HL-60/S4 treated with phorbol 12-myristate 13-acetate at 8.2 ng/mL for 4 days and 3 days (cell line): ENCODE data around the gene DNPEP.

ENCODE experiments used
- in situ Hi-C: fragments of 300-500 bp; cut with MboI; formaldehyde crosslinking; loops from 2 replicates; pipeline ENCODE4 v1.15.0; 2022; ENCODE audit warnings: low sequenced_read_pairs

DNPEP gene

DNA sequence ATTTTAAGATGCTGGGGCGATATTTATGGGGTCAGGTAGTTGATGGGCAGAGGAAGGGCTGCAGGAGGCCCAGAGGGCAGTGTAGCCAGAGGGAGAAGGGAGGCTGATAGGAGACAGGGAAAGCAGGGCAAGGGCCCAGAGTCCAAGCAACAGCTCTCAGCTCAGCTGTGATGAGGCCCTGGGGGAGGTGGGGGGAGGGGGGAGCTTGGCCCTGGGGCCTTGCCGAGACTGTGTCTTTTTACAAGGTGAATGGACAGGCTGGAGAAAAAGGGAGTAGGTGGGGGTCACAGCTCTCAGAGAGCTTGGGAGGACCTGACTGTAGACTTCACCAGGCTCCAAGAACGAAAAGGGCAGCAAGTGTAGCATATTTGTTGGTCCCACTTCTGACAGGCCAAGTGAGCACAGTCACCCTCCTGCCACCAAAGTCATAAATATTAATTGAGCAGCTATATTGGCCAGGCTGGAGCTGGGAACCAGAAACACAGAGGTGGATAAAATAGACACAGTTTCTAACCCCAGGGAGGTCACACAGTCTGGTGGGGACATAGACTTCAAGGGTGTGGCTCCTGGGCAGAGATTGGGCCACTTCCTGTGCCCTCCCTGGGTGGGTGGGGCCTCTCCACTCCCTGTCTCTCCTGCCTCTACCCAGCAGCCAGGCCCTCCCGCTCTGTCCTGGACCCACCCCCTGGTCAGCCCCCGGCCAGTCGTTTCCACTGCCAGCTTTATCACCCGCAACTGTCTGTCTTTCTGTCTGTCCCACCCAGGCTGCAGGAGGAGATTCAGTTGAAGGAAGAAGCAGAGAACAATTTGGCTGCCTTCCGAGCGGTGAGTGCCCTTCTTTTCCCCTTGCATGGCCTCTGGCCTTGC, 31.9 kb upstream of the DNPEP start:
- in situ Hi-C loops, result no loop called here

DNA sequence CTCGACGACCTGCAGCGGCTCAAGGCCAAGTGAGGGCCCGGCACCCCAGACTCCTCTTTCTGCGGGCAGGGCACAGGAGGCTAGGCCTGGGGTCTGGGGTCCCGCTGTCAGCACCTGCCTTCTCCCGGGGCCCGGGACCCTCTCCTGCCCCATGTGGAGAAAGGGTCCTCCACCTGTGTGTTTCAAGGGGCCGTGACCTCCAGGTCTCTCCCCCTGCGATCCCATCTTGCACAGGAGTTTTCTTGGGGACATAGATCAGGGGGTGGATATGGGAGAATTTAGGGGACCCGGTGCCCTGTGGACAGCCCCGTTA, 31.3 kb upstream of the DNPEP start:
- in situ Hi-C loops, result no loop called here

DNA sequence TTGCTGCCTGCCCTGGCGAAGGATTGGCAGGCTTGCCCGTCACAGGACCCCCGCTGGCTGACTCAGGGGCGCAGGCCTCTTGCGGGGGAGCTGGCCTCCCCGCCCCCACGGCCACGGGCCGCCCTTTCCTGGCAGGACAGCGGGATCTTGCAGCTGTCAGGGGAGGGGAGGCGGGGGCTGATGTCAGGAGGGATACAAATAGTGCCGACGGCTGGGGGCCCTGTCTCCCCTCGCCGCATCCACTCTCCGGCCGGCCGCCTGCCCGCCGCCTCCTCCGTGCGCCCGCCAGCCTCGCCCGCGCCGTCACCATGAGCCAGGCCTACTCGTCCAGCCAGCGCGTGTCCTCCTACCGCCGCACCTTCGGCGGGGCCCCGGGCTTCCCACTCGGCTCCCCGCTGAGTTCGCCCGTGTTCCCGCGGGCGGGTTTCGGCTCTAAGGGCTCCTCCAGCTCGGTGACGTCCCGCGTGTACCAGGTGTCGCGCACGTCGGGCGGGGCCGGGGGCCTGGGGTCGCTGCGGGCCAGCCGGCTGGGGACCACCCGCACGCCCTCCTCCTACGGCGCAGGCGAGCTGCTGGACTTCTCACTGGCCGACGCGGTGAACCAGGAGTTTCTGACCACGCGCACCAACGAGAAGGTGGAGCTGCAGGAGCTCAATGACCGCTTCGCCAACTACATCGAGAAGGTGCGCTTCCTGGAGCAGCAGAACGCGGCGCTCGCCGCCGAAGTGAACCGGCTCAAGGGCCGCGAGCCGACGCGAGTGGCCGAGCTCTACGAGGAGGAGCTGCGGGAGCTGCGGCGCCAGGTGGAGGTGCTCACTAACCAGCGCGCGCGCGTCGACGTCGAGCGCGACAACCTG, 30.7 kb upstream of the DNPEP start, which contains the start of gene DES:
Gene DES (plus strand): TSS at position 223 of the 857 bp plus-strand sequence. CDS start 86 bp downstream, at position 309.
- in situ Hi-C loops, result no loop called here

DNA sequence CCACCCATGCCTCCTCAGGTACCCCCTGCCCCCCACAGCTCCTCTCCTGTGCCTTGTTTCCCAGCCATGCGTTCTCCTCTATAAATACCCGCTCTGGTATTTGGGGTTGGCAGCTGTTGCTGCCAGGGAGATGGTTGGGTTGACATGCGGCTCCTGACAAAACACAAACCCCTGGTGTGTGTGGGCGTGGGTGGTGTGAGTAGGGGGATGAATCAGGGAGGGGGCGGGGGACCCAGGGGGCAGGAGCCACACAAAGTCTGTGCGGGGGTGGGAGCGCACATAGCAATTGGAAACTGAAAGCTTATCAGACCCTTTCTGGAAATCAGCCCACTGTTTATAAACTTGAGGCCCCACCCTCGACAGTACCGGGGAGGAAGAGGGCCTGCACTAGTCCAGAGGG, 29.7 kb upstream of the DNPEP start:
- in situ Hi-C loops, result no loop called here

DNA sequence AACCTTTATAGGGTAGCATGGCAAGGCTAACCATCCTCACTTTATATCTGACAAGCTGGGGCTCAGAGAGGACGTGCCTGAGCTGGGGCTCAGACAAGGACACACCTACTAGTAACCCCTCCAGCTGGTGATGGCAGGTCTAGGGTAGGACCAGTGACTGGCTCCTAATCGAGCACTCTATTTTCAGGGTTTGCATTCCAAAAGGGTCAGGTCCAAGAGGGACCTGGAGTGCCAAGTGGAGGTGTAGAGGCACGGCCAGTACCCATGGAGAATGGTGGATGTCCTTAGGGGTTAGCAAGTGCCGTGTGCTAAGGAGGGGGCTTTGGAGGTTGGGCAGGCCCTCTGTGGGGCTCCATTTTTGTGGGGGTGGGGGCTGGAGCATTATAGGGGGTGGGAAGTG, 29.2 kb upstream of the DNPEP start:
- in situ Hi-C loops, result no loop called here

DNA sequence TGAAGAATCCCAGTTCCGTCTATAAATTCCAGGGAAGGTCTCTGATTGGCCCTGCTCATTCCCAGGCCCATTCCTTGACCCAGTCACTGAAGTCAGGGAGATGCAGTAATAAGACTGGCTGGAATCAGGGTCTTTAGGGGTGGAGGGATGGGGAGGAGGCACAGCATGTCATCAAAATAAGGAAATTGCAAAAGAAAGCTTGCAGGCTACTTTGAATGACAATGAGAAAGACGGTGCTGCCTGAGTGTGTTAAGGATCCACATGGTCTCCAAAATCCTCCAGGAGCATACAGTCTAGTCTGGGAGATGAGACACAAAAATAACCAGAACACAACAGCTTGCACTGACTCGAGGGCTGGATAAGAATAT, 28.5 kb upstream of the DNPEP start:
- in situ Hi-C loops, result no loop called here

DNA sequence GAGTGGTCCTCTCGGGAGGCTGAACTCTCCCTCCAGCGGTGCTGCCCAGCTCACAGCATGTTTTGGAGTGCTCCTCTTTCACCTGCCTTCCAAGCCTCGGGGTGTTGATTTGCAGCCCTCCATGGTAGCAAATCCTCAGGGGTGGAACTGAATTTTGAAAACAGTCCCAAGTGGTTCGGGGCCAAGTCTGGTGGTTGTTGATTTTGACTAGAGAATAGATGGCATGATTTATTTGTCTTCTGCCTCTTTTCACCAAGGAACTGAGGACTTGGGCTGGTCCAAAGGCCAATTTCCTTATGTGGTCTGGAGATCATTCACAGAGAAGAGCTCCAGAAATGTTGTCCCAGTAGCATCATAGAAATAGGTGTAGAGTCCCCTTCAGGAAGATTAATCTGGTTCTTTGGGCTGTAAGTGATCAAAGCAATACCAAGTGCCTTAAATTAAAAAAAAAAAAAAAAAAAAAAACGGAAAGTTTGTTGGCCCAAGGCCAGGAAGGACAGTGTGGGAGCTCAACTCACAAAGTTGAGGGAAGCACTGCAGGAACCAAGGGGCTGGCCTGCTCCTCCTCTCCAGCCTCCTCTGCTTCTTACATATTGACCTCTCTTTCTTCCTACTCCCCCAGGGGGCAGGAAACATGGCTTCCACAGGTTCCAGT, 28.0 kb upstream of the DNPEP start:
- in situ Hi-C loops, result no loop called here

DNA sequence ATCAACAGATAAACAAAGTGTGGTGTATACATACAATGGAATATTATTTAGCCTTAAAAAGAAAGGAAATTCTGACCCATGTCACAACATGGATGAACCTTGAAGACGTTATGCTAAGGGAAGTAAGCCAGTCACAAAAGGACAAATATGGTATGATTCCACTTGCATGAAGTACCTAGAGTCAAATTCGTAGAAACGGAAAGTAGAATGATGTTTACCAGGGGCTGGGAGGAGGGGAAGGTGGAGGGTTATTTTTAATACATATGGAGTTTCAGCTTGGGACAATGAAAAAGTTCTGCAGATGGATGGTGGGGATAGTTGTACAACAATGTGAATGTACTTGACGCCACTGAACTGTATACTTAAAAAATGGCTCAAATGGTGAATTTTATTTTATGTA, 27.1 kb upstream of the DNPEP start:
- in situ Hi-C loops, result no loop called here

DNA sequence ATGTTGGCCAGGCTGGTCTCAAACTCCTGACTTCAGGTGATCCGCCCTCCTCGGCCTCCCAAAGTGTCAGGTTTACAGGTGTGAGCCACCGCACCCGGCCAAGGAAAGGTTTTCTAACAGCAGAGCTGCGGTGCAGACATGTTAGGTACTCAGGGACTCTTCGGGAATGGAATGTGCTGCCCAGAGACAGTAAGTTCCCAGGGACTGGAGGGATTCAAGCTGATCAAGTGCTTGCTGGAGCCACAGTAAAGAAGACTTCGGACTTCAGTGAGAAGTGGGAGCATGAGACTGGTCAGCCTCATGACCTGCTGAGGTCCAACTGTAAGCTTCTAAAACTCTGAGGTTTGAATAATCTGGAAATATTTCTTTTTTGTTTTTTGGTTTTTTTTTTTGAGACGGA, 22.7 kb upstream of the DNPEP start:
- in situ Hi-C loops, result no loop called here

DNA sequence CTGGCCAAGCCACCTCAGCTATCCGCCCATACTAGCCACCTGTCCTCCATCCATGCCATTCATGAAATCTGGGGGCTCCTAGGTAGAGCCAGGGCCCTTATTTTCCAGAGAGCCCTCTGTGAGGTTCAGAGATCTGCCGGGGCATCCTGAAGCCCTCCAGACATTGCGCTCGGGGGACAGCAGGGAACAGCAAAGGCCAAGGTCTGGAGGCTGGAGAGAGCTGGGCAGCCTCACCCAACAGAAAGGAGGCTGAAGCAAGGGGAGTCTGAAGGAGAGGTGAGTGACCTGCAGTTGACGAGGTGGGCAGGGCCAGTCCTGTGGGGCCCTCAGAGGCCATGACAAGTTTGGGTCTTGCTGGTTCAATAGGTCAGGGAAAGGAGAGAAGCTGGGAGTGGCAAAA, 21.9 kb upstream of the DNPEP start:
- in situ Hi-C loops, result loop anchor here (10.0 kb wide), 1 partner anchor 115 kb away; no protein-coding TSS in a partner anchor

DNA sequence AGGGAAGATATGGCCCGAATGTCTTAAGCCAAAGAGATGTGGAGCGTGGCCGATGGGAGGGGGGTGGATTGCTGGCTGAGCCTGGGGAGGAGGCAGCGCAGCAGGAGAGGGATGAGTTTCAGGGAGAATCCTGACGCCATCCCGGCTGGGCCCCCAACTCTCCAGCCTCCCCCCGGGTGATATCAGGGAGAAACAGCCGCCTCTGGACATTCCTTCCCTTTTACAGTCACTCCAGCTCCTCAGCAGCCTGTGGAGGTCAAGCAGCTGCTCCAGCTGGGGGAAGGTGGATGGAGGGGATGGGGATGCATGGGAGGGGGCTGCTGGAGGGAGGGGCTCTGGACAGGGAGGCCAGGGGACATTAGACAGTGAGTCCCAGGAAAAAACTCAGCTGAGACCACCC, 20.9 kb upstream of the DNPEP start:
- in situ Hi-C loops, result loop anchor here (10.0 kb wide), 1 partner anchor 116 kb away; no protein-coding TSS in a partner anchor

DNA sequence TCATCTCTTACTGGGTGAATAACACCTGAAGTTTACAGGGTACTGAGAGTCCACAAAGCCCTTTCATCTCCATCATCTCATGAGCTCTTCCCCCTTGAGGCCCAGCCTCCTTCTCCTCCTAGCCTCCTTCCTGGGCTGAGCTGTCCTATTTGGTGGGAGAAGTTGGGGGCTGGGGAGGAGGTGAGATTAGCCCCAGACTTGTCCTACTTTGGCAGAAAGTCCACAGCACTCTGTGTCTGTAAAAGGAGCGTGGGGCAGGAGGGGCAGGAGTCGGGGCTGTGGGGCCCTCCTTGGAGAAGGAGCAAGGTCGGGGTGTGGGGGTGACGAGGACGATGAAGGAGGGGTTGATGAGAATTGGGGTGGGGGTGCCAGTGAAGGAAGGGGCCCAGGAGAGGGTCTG, 20.5 kb upstream of the DNPEP start:
- in situ Hi-C loops, result loop anchor here (10.0 kb wide), 1 partner anchor 117 kb away; no protein-coding TSS in a partner anchor

DNA sequence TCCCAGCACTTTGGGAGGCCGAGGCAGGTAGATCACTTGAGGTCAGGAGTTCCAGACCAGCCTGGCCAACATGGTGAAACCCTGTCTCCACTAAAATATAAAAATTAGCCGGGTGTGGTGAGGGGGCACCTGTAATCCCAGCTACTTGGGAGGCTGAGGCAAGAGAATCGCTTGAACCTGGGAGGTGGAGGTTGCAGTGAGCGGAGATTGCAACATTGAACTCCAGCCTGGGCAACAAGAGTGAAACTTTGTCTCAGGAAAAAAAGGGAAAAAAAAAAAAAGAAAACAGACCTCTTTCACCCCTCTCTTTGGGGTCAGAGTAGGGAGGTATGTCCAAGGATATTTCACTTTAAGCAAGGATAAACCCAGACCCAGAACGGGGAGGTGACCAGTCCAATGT, 19.6 kb upstream of the DNPEP start:
- in situ Hi-C loops, result loop anchor here (10.0 kb wide), 1 partner anchor 117 kb away; no protein-coding TSS in a partner anchor

DNA sequence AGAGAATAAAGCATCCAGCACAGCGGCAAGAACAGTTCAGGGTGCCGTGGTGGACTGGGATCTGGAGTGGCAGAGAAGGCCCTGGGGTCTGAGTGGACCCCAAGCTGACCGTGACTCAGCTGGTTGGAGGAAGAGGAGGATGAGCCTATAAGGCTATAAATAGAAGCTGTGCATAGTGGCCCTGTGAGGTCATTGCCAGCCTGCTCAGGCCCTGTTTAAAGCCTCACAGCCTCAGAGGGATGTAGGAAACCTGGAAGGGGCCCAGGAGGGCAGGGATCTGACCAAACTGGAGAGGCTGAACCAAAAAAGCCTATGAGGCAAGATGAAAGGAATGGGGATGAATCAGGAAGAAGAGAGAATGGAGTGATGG, 19.1 kb upstream of the DNPEP start:
- in situ Hi-C loops, result loop anchor here (10.0 kb wide), 1 partner anchor 118 kb away; no protein-coding TSS in a partner anchor

DNA sequence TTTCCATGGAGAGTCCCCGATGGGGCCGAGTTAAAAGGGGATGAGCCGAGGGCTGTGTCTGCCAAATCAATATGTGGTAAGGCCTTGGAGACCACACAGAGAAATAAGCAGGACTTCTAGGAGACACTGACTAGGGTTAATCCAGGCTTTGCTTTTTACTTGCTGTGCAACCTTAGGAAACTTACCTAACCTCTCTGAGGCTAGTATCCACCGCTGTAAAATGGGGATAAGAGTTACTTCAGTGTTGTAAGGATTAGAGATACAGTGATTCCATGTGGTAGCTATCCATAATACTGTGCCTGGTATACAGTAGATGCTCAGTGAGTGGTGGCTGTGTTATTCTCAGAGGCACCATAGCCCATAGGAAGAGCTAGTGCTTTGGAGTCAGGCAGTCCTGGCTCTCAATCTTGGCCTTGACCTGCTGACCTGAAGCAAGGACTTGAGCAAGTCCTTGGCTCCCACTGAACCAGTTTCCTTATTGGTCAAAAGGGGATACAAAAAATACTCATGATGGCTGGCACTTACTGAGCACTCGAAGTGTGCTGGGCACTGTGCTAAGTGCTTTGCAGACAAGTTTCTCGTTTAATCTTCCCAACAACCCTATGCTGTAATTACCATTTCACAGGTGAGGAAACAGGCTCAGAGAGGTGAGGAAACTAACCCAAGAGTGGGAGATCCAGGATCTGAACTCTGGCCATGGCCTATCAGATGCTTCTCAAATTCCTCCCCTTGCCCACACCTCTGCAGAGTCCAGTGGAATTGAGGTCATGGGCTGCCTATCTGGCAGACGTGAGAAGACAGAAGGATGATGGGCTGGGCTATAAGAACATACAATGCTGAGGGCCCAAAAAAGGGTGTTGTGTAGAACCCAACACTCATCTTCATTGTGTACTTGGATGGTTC, 18.5 kb upstream of the DNPEP start:
- in situ Hi-C loops, result loop anchor here (10.0 kb wide), 1 partner anchor 119 kb away; no protein-coding TSS in a partner anchor

DNA sequence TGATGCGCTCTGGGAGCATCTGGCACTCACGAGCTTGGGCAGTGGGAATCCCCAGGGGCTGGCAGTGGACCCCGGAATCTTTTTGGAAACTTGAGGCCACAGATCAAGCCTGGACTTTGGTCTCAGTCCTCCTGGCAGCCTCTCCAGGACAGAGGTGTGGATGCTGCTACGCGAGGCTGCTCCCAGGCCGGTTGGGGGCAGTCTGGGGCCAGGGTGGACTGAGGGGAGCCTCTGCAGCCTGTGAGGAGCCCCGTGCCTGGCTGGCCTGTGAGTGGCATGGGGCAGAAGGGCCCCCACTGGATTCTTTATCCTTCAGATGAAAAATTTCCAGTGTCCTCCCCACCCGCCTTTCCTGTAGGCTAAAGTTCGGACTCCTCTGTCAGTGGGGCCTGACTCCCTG, 17.7 kb upstream of the DNPEP start:
- in situ Hi-C loops, result loop anchor here (10.0 kb wide), 1 partner anchor 119 kb away; no protein-coding TSS in a partner anchor

DNA sequence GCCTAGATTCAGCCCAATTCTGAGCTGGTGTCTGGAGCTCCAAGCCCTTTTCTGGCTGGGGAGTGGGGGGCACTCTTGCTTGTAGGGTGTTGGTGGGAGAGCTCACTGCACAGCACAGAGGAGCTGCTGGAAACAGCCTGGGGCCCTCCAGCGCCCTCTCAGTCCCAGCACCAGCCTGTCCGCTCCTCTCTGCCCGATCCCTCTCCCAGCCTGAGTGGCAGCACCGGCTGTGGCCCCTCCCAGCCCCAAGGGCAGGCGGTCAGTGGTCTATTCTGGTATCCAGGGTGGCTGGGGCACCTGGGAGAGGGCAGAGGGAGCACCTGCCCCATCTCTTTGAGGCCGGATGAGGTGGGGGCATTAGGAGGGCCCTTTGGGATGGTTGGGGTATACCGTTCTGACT, 17.2 kb upstream of the DNPEP start:
- in situ Hi-C loops, result loop anchor here (10.0 kb wide), 1 partner anchor 120 kb away; no protein-coding TSS in a partner anchor

DNA sequence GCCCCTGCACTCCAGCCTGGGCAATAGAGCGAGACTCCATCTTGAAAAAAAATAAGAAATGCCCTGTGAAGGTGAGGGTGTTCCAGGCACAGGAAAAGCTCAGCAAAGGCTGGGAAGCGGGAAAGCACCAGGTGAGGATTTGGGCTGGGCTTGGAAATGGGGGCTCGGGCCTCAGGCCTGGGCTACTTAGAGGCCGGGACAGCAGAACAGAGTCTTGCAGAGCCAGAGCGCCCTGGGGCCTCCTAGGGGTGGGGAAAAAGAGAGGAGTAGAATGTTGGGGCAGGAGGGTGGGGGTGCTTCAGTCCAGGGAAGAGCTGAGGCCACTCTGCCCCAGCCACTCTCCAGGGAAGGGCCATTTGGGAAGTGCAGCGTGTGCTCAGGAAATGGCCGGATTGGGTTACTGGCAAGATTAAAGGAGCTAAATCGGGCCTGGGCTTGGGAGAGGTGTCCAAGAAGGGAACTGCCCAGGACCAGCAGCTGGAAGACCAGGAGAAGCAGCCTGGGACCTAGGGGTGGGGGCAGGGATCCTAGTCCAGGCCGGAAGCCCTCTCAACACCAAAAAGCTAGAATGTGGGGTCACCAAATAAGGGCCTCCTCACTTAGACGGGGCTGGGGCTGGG, 16.7 kb upstream of the DNPEP start:
- in situ Hi-C loops, result loop anchor here (10.0 kb wide), 1 partner anchor 120 kb away; no protein-coding TSS in a partner anchor

DNA sequence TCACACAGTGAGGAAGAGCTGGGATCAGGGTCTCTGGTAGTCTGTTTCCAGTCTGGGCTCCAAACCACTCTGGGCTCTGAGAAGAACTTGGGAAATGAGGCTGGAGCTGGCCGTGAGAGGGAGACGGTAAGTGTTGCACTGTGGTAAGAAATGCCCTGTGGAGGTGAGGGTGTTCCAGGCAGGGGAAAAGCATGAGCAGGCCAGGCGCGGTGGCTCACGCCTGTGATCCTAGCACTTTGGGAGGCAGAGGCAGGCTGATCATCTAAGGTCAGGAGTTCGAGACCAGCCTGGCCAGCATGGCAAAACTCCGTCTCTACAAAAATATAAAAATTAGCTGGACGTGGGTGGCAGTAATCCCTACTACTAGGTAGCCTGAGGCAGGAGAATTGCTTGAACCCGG, 16.1 kb upstream of the DNPEP start:
- in situ Hi-C loops, result loop anchor here (10.0 kb wide), 1 partner anchor 121 kb away; no protein-coding TSS in a partner anchor
